GM18868 (cell line): ENCODE results near the gene GNAI3.
"Not testable (repeated sequence)": the region's sequence is repeated elsewhere in the genome, so short reads cannot be mapped to it uniquely, and the experiment has no call there.

Source experiments
- ATAC-seq: cut with Tn5 transposase; IDR thresholded peaks from one replicate; pipeline ENCODE4 v1.9.1; 2021; ENCODE audit warnings: mild to moderate bottlenecking, moderate library complexity; ENCODE audit not compliant: unreplicated experiment

The GNAI3 gene

GRCh38 chr1:109657395-109657794, 109.0 kb downstream of the GNAI3 start:
- no peak for ATAC-seq

- no peak for ATAC-seq
These were observed 109.6 kb downstream of the GNAI3 start for GRCh38 chr1:109657970-109658369.

GRCh38 chr1:109658533-109659042, 110.2 kb downstream of the GNAI3 start:
- ATAC-seq: no peak

- ATAC-seq: no peak
These were observed 110.7 kb downstream of the GNAI3 start for GRCh38 chr1:109659145-109659544.

- ATAC-seq: no peak
These were observed 111.7 kb downstream of the GNAI3 start for GRCh38 chr1:109659997-109660690.

GRCh38 chr1:109660691-109661026, 112.2 kb downstream of the GNAI3 start:
- not testable (repeated sequence) for ATAC-seq

GRCh38 chr1:109661391-109661790, 113.0 kb downstream of the GNAI3 start:
- ATAC-seq: no peak

GRCh38 chr1:109664671-109665070, 116.3 kb downstream of the GNAI3 start:
- ATAC-seq: no peak

GRCh38 chr1:109667452-109668122, 119.2 kb downstream of the GNAI3 start, which contains the start of gene GSTM2:
Gene GSTM2 (plus strand): TSS chr1:109668057. CDS start chr1:109668116, 59 bp downstream.
- ATAC-seq: peak; percentile 97
